ENCODE data around the gene SLC7A5.
"Not testable (repeated sequence)": the region's sequence is repeated elsewhere in the genome, so short reads cannot be mapped to it uniquely, and the experiment has no call there.

The SLC7A5 gene

DNA sequence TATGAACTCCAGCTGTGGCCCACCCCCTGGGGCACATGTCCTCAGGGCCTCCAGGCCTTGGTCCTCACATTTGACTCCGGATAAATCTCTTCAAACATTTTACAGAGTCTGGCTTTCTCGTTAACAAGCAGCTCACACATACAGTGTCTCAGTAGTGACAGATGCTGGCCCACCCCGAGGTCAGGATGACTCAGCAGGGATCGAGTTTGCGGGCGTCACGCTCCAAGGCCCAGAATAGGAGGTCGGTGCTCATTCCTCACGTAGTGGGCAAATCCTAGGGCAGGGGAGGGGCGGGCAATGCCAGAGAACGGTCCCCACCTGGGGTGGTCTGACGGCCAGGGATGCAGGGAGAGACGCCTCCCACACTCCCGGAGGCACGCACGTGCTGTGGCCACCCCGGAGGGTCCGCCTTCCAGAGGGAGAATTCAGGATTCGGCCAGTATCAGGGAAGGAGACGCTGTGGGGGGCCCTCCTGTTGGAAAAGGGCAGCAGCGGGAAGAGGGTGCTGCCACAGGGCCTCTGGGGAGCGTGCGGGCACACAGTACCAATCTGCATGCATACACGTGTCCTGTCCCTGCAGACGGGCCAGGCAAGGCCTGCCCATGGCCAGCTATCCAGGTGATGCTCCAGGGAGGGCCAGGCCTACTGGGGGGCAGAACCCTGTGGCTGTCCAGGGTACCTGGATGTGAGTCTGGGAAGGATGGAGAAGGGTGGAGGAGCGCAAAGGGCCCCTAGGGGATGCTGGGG lies 8.6 kb downstream of the SLC7A5 start:
- FAIRE-seq: no peak

GRCh38 chr16:87858151-87858993 lies 10.9 kb downstream of the SLC7A5 start:
- not testable (repeated sequence) for FAIRE-seq

GRCh38 chr16:87856791-87857228 lies 12.5 kb downstream of the SLC7A5 start:
- no peak for FAIRE-seq

- FAIRE-seq: no peak
Measured at GRCh38 chr16:87855852-87856715, 13.2 kb downstream of the SLC7A5 start.

- no peak for FAIRE-seq
Measured at GRCh38 chr16:87854907-87855683, 14.2 kb downstream of the SLC7A5 start.

- FAIRE-seq: no peak
Measured at GRCh38 chr16:87854053-87854906, 15.0 kb downstream of the SLC7A5 start.

DNA sequence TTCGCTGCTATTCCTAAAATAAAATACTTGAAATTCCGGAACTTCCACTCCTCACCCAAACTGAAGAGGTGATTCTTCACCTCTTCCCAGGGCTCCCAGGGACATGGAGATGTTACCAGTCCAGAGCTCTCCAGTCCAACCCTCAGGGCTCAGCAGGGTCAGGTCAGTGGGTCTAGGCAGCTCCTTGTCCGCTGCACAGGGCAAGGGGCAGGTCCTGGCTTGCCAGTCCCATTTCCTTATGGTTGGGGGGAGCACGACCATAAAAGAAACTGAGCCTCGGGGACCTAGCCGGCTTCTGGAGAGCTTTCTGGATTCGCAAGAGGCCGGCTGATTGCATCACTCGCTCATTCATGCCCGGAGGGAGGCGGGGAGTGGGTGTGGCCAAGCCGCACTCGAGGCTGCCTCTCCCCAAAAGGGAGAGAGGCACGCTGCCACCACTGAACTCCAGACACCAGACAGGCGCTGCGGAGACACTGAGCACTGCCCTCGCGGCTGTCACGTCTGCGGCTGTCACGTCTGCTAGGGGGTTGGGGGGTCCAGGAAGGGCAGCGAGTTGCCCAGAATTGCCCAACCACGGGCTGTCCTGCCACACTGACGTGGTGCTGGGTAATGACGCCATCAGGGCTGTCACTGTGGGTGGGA lies 15.8 kb downstream of the SLC7A5 start:
- FAIRE-seq: no peak

DNA sequence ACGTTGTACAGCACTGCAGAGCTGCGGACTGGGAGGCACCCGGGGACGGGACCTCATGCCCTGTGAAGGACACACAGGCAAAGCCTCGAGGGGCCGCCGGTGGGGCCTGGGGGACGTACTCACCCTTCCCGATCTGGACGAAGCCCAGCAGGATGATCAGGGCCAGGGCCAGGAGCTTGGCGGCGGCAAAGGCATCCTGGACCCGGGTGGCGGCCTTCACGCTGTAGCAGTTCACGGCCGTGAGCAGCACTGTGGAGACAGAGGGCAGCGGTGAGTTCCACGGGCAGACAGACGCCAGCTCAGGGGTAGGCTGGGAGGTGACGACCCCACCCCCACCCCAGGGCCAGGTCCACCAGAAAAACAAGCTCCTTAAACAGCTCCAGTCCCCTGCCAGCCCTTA lies 17.7 kb downstream of the SLC7A5 start:
- FAIRE-seq: no peak

DNA sequence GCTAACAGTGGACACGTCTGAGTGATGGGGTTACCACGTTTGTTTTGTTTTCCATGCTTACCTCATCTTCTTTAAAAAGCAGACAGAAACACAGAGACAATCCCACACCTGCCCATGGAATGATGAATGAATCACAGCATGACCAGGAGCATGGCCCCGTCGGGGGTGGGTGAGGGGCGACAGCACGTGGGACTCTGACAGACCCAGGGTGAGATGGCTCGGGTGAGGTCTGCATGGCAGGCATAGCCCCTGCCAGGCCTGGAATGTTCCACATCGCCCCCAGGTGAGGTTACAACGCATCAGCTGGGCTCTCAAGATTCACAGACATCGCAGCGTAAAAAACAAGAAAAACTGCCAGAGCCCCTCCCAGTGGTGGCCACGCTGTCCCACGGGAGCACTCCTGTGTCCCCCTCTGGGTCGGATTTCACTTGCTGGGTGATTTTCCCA lies 18.1 kb downstream of the SLC7A5 start:
- no peak for FAIRE-seq

GRCh38 chr16:87850009-87851006 lies 19.0 kb downstream of the SLC7A5 start:
- FAIRE-seq: no peak

DNA sequence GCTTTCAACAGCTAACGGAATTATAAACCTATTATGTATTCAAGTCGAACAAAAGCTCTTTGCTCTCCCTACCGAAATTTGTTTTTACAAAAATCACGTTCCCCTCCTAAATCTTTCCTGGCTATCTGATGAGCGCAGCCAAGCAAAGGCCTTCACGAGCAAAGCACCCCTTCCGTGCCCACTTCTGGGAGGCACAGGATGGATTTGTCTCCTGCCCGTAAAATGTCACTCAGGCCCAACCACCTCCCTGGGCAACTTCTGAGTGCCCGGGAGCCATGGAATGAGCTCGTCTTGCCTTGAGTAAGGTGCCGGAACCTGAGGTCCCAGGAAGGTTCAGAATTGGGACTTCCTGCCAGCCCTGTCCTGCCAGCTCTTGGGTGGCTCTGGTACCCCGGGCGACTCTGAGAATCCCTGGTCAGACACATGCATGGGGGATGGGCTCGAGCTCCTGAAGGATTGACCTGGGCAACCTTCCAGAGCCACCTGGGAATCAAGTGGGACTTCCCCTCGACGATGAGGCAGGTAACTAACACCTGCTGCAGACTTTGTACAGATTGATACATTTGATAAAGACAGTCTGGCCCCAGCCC lies 19.8 kb downstream of the SLC7A5 start:
- FAIRE-seq: no peak

DNA sequence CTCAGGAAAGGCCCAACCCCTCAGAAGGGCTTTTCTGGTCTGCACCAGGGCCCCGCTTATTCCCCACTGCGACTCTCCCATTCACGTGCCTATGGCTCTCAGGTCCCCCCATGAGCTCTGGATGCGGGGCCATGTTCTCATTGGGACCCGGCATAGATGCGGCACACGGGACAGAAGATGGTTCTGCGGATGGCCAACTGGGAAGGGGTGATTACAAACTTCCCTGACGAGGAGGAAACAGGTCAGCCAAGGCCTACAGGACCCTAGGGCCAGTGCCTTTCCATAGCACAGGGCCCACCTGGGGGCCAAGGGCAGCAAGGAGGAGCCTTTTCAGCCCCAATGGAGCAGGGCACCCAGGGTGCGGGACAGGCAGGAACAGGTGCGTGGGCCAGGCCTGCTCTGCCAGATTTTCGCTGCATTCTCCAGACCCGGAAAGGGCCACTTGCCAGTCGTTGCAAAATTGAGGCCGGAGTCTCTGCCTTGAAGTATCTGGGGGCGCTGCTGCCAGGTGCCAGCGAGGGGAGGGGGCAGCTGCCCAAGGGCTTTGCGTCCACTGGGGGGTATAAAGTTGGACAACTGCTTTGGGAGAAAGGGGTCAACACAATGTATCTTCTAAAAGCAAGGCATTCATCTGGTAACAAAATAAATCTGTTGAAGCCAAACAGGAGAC lies 20.5 kb downstream of the SLC7A5 start:
- no peak for FAIRE-seq

- no peak for FAIRE-seq
Measured at GRCh38 chr16:87847785-87848675, 21.3 kb downstream of the SLC7A5 start.

- no peak for FAIRE-seq
Measured at GRCh38 chr16:87847467-87847784, 21.9 kb downstream of the SLC7A5 start.

DNA sequence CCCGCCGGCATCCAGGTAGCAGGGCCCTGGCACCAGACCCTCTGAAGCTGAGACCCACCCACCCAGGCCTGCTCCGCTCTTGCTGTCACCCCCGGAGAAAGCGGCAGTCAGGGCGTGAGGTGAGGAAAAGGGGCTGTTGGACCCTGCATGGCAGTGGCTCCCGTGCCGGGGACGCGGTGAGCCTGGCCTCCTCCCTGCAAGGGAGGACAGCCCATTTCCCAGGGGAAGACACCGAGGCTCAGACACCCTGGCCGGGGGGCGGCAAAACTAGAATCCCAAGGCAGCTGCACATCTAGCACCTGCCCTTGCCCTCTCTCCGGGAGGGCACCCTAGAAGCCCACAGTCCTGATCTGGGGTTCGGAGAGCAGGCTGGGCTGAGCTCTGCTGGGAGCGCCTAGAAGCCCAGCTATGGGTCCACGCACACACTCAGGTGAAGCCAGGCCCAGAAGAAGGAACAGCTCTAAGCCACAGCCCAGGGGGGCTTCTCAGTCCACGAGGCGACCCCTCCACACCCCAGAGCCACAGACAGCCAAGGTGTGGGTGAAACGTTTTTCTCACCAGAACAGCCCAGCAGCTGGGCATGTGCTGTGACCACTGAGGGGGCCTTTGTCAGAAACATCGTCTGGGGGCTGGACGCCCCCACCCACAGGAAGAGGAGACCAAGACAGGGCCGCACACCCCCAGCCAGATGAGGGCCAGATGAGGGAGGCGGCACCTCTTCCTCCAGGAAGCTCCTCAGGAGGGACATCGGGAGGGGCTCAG lies 22.4 kb downstream of the SLC7A5 start:
- no peak for FAIRE-seq

- FAIRE-seq: no peak
Measured at GRCh38 chr16:87845807-87846619, 23.3 kb downstream of the SLC7A5 start.
